Measurements from ENCODE around the gene CYP27C1. TPM values are rescaled to one million over a fixed set of nuclear protein-coding genes. Genes with fewer than 3 reads are reported as not detected.

Gene CYP27C1
- total RNA-seq, 4 donors from 2014 or later: 0.40 TPM; not detected in 3

DNA sequence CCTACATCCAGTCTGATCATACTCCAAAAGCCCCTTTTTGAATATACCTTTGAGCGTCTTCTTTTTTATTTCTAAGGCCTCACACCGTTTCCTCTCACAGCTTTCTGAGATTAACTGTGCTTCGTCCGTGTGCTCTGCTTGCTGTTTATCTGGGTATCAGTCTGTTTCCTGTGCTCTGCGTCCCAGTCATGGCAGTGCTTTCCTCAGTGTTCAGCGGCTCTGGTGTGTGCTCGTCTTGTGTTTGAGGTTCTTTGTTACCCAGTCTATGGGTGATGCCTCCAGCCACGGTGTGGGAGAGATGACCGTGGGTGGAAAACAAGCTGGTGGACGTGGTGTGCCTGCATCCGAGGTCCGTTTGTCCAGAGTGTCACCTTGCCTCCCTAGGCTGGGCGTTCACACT, 79.6 kb downstream of the CYP27C1 start:
- WGBS, 2 donors: 79 to 80% methylated on average over 13 of the region's 13 CpGs
- Histone ChIP-seq H3K27ac (no peak overlapping the region), H3K36me3 (no peaks in the 10 kb centered on the region), H3K27me3 (no peaks in the 10 kb centered on the region), H3K9me3 (no peaks in the 10 kb centered on the region), H3K4me1 (no peaks in the 10 kb centered on the region), H3K4me3 (replicated peaks in 1 of 3) (no peak overlapping the region)
- no peak for TF ChIP-seq POLR2A (IDR thresholded peaks at IDR 0.05)
- TF ChIP-seq, protein P1, sequence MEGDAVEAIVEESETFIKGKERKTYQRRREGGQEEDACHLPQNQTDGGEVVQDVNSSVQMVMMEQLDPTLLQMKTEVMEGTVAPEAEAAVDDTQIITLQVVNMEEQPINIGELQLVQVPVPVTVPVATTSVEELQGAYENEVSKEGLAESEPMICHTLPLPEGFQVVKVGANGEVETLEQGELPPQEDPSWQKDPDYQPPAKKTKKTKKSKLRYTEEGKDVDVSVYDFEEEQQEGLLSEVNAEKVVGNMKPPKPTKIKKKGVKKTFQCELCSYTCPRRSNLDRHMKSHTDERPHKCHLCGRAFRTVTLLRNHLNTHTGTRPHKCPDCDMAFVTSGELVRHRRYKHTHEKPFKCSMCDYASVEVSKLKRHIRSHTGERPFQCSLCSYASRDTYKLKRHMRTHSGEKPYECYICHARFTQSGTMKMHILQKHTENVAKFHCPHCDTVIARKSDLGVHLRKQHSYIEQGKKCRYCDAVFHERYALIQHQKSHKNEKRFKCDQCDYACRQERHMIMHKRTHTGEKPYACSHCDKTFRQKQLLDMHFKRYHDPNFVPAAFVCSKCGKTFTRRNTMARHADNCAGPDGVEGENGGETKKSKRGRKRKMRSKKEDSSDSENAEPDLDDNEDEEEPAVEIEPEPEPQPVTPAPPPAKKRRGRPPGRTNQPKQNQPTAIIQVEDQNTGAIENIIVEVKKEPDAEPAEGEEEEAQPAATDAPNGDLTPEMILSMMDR (IDR thresholded peaks at IDR 0.05): no peak
- intact Hi-C loops (cut with DNase I): no loop called here
- no peak for DNase-seq

DNA sequence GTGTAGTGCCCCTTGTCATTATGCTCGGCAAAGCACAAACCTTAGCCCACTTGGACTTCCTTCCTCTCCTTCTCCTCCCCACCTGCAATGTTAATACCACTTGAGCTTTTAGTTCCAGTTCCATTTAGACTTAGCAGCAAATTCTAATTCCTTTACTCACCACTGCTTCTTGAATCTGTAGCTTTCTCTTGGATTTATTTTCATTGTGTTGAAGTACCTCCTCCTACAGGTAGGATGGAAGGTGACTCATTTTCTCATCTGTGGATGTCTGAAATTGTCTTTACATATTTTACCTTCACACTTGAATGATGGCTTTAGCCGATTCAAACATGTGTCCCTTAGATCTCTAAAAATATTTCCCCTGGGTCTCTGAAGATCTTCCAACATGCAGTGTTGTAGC, 80.3 kb downstream of the CYP27C1 start:
- no peaks in the 10 kb centered on the region for H3K9me3 ChIP-seq
- no peak overlapping the region for H3K27ac ChIP-seq
- intact Hi-C loops (cut with DNase I): no loop called here
- H3K27me3 ChIP-seq: no peaks in the 10 kb centered on the region
- no peaks in the 10 kb centered on the region for H3K4me1 ChIP-seq
- TF ChIP-seq, protein P1 (IDR thresholded peaks at IDR 0.05): no peak
- TF ChIP-seq POLR2A (IDR thresholded peaks at IDR 0.05): no peak
- DNase-seq: no peak
- WGBS, 2 donors: 64 to 71% methylated on average over 2 of the region's 2 CpGs
- no peaks in the 10 kb centered on the region for H3K36me3 ChIP-seq
- no peak overlapping the region for H3K4me3 ChIP-seq (replicated peaks in 1 of 3)

DNA sequence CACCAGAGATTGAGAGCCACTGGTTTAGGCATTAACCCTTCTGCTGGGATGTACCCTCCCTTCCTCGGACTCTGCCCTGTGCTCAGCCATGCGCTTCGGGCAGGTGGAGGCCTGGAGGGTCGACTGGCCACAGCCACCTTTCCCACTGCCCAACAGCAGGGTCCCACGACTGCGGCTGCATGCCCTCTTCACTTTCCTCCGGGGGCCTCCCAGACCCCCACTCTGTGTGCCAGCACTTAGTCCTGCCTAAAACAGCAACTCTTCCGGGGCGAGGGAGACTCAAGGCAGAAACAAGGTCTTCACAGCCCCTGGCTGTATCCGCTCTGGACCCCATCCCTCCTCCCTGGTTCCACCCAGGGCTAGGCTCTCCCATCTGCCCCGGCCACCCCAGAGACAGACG, 81.8 kb downstream of the CYP27C1 start:
- H3K9me3 ChIP-seq: no peaks in the 10 kb centered on the region
- no peaks in the 10 kb centered on the region for H3K36me3 ChIP-seq
- no peaks in the 10 kb centered on the region for H3K27me3 ChIP-seq
- H3K27ac ChIP-seq: no peak overlapping the region
- no peak for DNase-seq
- H3K4me1 ChIP-seq: no peaks in the 10 kb centered on the region
- TF ChIP-seq, protein P1 (IDR thresholded peaks at IDR 0.05): no peak
- TF ChIP-seq POLR2A (IDR thresholded peaks at IDR 0.05): no peak
- H3K4me3 ChIP-seq (replicated peaks in 1 of 3): no peak overlapping the region
- WGBS, 2 donors: 68 to 70% methylated on average over 9 to 12 of the region's 12 CpGs
- intact Hi-C loops (cut with DNase I): no loop called here

DNA sequence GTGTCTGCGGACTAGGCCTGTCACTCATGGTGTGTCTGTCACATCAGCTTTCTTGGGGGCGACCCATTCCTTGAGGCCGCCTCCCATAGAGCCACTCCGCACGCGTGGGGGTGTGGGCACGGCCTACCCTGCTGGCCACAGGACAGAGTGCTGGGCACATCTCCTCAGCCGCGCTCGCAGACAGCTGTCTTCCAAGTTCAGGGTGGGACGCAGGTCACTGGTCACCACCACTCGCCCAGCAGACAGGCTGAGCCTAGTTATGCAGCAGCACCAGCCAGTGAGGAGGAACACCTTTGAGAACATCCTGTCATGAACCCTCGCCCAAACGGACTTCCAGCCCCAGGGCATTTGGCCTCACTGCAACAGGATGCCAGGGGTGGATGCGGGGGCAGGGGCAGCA, 82.4 kb downstream of the CYP27C1 start:
- TF ChIP-seq, protein P1 (IDR thresholded peaks at IDR 0.05): no peak
- TF ChIP-seq POLR2A (IDR thresholded peaks at IDR 0.05): no peak
- 78 to 93% methylated on average over 5 to 12 of the region's 15 CpGs for WGBS, 2 donors
- H3K9me3 ChIP-seq: no peaks in the 10 kb centered on the region
- no peaks in the 10 kb centered on the region for H3K4me1 ChIP-seq
- intact Hi-C loops (cut with DNase I): no loop called here
- no peak for DNase-seq
- H3K36me3 ChIP-seq: no peaks in the 10 kb centered on the region
- no peak overlapping the region for H3K27ac ChIP-seq
- no peaks in the 10 kb centered on the region for H3K27me3 ChIP-seq
- H3K4me3 ChIP-seq (replicated peaks in 1 of 3): no peak overlapping the region

DNA sequence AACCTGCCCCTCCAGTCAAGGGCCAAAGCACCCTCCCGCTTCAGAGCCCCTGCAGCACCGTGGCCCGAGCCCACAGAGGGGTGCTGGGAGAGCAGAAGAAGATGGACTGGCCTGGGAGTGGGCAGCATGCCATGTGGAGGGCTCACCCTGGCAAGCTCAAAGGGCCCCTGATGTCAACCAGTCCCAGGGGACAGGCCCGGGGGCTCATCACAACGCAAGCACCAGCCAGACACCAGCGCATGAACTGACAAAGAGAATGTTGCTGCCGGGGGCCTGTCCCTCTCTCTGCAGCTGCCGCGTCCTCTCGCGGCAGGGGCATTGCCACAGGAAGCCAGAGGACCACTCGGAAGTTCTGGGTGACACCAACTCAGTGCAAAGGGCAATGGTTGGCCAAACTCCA, 82.9 kb downstream of the CYP27C1 start:
- intact Hi-C loops (cut with DNase I): no loop called here
- H3K4me3 ChIP-seq (replicated peaks in 1 of 3): no peak overlapping the region
- no peak for DNase-seq
- no peaks in the 10 kb centered on the region for H3K27me3 ChIP-seq
- WGBS, 2 donors: 97% methylated on average over 9 of the region's 12 CpGs; no CpG with 5 or more reads in 1 of the 2 donors
- no peaks in the 10 kb centered on the region for H3K9me3 ChIP-seq
- H3K4me1 ChIP-seq: no peaks in the 10 kb centered on the region
- TF ChIP-seq POLR2A (IDR thresholded peaks at IDR 0.05): no peak
- TF ChIP-seq, protein P1 (IDR thresholded peaks at IDR 0.05): no peak
- no peaks in the 10 kb centered on the region for H3K36me3 ChIP-seq
- no peak overlapping the region for H3K27ac ChIP-seq

Data from thyroid gland (tissue), 4 donors.